ENCODE results near the gene DHDH. TPM values are rescaled to one million over a fixed set of nuclear protein-coding genes. Genes with fewer than 3 reads are reported as not detected.

The DHDH gene
- total and polyA plus RNA-seq, 5 experiments from 2014 or later, result 0.67 to 2.4 (median 2.0) TPM

GRCh38 chr19:48963371-48964204 is 30.1 kb downstream of the DHDH start:
- Mint-ChIP-seq H3K36me3 (peaks cover 0 to 33% (median 11%) of the 10 kb centered on the region in 3 donors), H3K27ac (peak overlapping the region; percentile 92 to 99 (median 97)), H3K4me1 (peaks cover 32 to 76% (median 69%) of the 10 kb centered on the region in 4 donors), H3K4me3 (peak overlapping the region; percentile 94 to 100 (median 99)), H3K27me3 (no peaks in the 10 kb centered on the region), H3K9me3 (no peaks in the 10 kb centered on the region)
- DNase-seq, result peak in 7 of 10 donors; percentile 26 to 77 (median 42)
- POLR2A ChIA-PET, result interaction anchor here (0.5 to 5.3 kb wide), 13 partner anchors 9 to 1548 kb away, joined by 3 to 53 read pairs (median 3); partner anchors contain the start of genes BAX, GYS1, NUCB1 and RUVBL2
- no peak for ATAC-seq

DNA sequence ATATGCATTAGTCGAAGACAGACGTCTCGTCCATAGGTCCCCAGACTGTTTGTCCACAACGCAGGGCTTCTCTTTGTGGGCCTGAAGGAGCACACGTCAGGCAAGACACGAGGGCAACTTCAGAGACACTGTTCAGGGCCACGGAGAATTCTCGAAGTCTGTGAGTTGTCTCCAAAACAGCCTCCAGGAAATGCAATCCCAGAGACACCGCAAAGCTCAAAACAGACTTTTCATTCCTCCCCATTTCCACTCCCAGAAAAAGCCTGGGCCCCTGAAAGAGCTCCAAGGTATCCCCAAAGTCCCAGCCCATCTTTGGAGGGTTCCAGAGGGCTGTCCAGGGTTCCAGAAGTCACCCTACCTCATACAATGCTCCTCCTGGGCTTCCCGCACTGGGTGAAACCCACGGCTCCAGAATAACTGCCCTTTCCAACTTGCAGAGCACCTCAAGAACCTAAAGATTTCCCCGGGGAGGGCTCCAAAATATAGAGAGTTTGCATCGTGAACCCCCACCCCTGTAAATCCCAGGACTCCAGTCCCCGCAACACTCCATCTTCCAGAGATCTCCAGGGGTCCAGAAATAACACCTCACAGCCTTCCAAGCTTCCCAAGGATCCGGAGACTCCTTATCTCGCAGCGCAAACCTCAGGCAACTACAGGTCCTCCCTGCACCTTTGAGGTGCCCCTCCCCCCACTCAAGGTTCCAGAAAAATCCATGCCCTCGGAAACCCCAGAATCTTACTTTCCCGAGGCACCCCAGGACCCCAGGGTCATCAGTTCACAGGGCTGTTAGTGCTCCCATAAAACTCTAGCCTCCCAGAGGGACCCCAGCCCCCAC is 30.9 kb downstream of the DHDH start:
- Mint-ChIP-seq H3K27ac (peak overlapping the region; percentile 93 to 99 (median 98)), H3K4me3 (peak overlapping the region; percentile 94 to 100 (median 99)), H3K27me3 (no peaks in the 10 kb centered on the region), H3K4me1 (peaks cover 32 to 73% (median 67%) of the 10 kb centered on the region in 4 donors), H3K9me3 (no peaks in the 10 kb centered on the region), H3K36me3 (peaks cover 0 to 34% (median 11%) of the 10 kb centered on the region in 3 donors)
- ATAC-seq, result no peak
- DNase-seq, result peak in 3 of 10 donors; percentile 22 to 24 (median 23)
- POLR2A ChIA-PET, result interaction anchor here (0.5 to 5.3 kb wide), 19 partner anchors 10 to 1547 kb away, joined by 3 to 53 read pairs (median 5); partner anchors contain the start of genes BAX, GYS1, HSD17B14 and NUCB1

DNA sequence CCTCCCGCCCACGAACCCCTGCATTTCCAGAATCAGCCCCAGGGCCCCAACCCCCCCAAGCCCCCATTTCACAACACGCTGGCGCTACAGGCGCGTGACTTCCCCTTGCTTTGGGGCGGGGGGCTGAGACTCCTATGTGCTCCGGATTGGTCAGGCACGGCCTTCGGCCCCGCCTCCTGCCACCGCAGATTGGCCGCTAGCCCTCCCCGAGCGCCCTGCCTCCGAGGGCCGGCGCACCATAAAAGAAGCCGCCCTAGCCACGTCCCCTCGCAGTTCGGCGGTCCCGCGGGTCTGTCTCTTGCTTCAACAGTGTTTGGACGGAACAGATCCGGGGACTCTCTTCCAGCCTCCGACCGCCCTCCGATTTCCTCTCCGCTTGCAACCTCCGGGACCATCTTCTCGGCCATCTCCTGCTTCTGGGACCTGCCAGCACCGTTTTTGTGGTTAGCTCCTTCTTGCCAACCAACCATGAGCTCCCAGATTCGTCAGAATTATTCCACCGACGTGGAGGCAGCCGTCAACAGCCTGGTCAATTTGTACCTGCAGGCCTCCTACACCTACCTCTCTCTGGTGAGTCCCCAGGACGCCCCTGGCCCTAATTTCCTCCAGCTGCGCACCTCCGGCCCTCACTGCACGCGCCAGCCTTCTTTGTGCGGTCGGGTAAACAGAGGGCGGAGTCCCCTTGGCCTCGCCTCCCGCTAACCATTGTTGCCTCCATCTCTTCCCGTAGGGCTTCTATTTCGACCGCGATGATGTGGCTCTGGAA is 31.7 kb downstream of the DHDH start, which contains the start of gene FTL:
FTL (plus strand) TSS at position 270 of the 766 bp plus-strand sequence; CDS start at position 469, 199 bp downstream.
- DNase-seq (peak; percentile 78 to 95 (median 87)), ATAC-seq (peak; percentile 76 to 77)
- Mint-ChIP-seq H3K27me3 (no peaks in the 10 kb centered on the region), H3K9me3 (no peaks in the 10 kb centered on the region), H3K4me1 (peaks cover 32 to 69% (median 65%) of the 10 kb centered on the region in 4 donors), H3K36me3 (peaks cover 0 to 36% (median 11%) of the 10 kb centered on the region in 3 donors), H3K4me3 (peak within 1 kb of the TSS; percentile 94 to 100 (median 99)), H3K27ac (peak within 1 kb of the TSS; percentile 96 to 99 (median 98))
- POLR2A ChIA-PET, result interaction anchor here (0.6 to 5.3 kb wide), 18 partner anchors 9 to 1061 kb away, joined by 3 to 53 read pairs (median 6); partner anchors contain the start of genes BAX, GYS1, HSD17B14 and NUCB1

DNA sequence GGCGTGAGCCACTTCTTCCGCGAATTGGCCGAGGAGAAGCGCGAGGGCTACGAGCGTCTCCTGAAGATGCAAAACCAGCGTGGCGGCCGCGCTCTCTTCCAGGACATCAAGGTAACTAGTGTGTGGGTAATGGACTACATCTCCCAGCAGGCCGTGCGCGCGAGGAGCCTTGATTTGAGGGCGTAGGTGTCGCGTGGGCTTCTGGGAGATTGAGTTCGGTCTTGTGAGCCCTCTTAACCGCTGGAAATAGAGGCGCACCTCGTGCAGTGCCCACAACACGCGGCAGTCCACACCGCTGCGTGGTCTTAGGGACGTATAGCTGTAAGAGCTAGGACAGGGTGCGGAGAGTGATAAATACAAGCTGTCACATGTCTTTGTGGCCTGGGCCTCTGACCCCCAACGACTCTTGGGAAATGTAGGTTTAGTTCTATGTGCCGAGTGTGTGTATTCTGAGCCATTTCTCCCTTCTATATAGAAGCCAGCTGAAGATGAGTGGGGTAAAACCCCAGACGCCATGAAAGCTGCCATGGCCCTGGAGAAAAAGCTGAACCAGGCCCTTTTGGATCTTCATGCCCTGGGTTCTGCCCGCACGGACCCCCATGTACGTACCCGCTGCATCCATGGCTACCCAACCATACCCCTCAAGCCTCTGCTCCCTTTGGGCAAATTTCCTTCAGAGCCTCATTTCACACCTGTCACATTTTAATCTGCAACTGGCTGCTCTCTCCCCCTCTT is 32.5 kb downstream of the DHDH start:
- Mint-ChIP-seq H3K4me1 (peaks cover 32 to 71% (median 65%) of the 10 kb centered on the region in 4 donors), H3K27ac (peak overlapping the region; percentile 96 to 99 (median 98)), H3K9me3 (no peaks in the 10 kb centered on the region), H3K4me3 (peak overlapping the region; percentile 94 to 100 (median 99)), H3K27me3 (no peaks in the 10 kb centered on the region), H3K36me3 (peaks cover 0 to 37% (median 14%) of the 10 kb centered on the region in 3 donors)
- ATAC-seq (peak; percentile 71 to 79), DNase-seq (peak; percentile 77 to 94 (median 88))
- POLR2A ChIA-PET, result interaction anchor here (0.6 to 5.3 kb wide), 19 partner anchors 8 to 1060 kb away, joined by 3 to 53 read pairs (median 6); partner anchors contain the start of genes BAX, GYS1, HSD17B14 and NUCB1

GRCh38 chr19:48966541-48967345 is 33.2 kb downstream of the DHDH start:
- no peak for DNase-seq

DNA sequence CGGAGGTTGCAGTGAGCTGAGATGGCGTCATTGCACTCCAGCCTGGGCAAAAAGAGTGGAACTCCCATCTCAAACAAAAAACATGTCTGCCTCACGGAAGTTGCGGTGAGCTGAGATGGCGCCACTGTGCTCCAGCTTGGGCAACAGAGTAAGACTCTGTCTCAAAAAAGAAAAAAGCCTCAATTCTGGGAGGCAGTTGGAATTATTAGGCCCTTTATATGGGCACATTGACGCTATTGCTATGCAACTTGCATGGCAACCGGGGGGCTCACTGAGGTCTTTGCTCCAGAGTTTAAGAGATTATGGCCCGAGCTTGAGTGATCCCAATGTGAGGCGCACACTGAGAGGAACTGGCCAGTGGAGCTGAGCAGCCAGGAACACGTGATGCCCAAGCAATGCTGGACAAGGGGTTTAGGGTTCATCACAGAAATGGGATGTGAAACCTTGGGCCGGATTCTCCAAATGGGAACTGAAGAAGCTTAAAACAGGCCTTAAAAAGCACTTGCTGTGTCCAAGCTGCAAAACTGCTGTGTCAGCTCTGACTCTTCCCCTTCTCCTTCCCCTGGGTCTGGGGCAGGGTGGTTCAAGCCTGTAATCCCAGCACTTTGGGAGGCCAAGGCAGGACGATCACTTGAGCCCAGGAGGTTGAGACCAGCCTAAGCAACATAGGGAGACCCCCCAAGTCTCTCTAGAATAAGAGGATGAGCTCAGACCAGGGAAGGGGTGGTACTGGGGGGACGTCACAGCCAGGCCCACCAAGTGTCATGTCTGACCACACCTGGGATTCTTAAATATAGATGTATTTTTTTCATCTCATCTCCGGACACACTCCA is 34.1 kb downstream of the DHDH start:
- POLR2A ChIA-PET, result interaction anchor here (0.6 to 5.3 kb wide), 8 partner anchors 9 to 240 kb away, joined by 3 to 53 read pairs (median 6); partner anchors contain the start of genes GYS1, NUCB1, PPP1R15A and RUVBL2
- Mint-ChIP-seq H3K4me1 (peaks cover 25 to 59% (median 53%) of the 10 kb centered on the region in 4 donors), H3K27ac (peak overlapping the region in 5 of 10 donors; percentile 14 to 97 (median 29)), H3K36me3 (peaks cover 0 to 39% (median 16%) of the 10 kb centered on the region in 3 donors), H3K4me3 (peak overlapping the region in 6 of 10 donors; percentile 94 to 100 (median 98)), H3K9me3 (no peaks in the 10 kb centered on the region), H3K27me3 (no peaks in the 10 kb centered on the region)
- ATAC-seq (no peak), DNase-seq (no peak)

More at GRCh38 chr19:48966541-48967345, 33.2 kb downstream of the DHDH start:
- Mint-ChIP-seq H3K36me3 (peaks cover 0 to 38% (median 16%) of the 10 kb centered on the region in 3 donors), H3K4me1 (peaks cover 30 to 67% (median 61%) of the 10 kb centered on the region in 4 donors), H3K27ac (peak overlapping the region; percentile 57 to 99 (median 98)), H3K27me3 (no peaks in the 10 kb centered on the region), H3K9me3 (no peaks in the 10 kb centered on the region), H3K4me3 (peak overlapping the region; percentile 94 to 100 (median 99))
- ATAC-seq, result no peak
- POLR2A ChIA-PET, result interaction anchor here (0.6 to 5.3 kb wide), 13 partner anchors 10 to 348 kb away, joined by 3 to 53 read pairs (median 6); partner anchors contain the start of genes BAX, GYS1, NUCB1 and PPP1R15A

- ATAC-seq, result no peak
- POLR2A ChIA-PET, result interaction anchor here (0.9 to 5.3 kb wide), 4 partner anchors 25 to 96 kb away, joined by 4 to 53 read pairs (median 6); partner anchors contain the start of genes GYS1, PPP1R15A and RUVBL2
- Mint-ChIP-seq H3K27ac (peak overlapping the region in 2 of 10 donors; percentile 14 to 56), H3K4me3 (peak overlapping the region in 1 of 10 donors; percentile 34), H3K36me3 (peaks cover 0 to 46% (median 19%) of the 10 kb centered on the region in 3 donors), H3K9me3 (no peaks in the 10 kb centered on the region), H3K4me1 (peaks cover 20 to 56% (median 48%) of the 10 kb centered on the region in 4 donors), H3K27me3 (no peaks in the 10 kb centered on the region)
- no peak for DNase-seq
Measured at GRCh38 chr19:48968179-48968661, 34.7 kb downstream of the DHDH start.

DNA sequence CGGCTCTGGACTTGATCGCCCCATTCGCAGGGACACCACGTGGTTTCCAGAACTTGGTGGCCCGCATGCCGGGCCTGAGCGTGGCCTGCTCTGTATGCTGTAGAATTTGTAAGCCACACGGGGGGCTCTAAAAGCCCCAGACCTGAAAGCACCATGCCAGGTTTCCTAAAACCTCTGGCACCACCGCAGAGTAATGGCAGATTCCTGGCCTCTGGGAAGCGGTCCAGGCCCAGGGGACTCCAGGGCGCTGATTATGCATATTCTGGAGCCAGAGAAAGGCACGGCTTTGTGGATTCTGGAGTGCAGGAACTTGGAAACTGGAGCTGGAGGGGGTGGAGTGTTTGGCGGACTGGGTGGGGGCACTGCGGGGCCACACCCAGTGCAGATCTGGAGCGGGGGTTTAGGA is 35.3 kb downstream of the DHDH start:
- no peaks in the 10 kb centered on the region for H3K9me3 Mint-ChIP-seq
- DNase-seq (no peak), ATAC-seq (no peak)
- no peaks in the 10 kb centered on the region for H3K27me3 Mint-ChIP-seq
- H3K4me1 Mint-ChIP-seq, result peaks cover 16 to 50% (median 42%) of the 10 kb centered on the region in 4 donors
- peaks cover 0 to 46% (median 19%) of the 10 kb centered on the region in 3 donors for H3K36me3 Mint-ChIP-seq
- POLR2A ChIA-PET, result interaction anchor here (0.6 kb wide), 1 partner anchor 90 kb away, joined by 4 read pairs; no protein-coding TSS in a partner anchor
- H3K4me3 Mint-ChIP-seq, result no peak overlapping the region
- peak overlapping the region in 1 of 10 donors; percentile 2 for H3K27ac Mint-ChIP-seq

Data from naive thymus-derived CD8-positive, alpha-beta T cell (primary cell).